IMR-90 (cell line): ENCODE data around the gene TBX3.

Experiments used
- BHLHE40 ChIP-seq: fragments of 150-350 bp; IDR thresholded peaks from 2 replicates; pipeline ENCODE4 v1.6.1; 2016; ENCODE audit warnings: mild to moderate bottlenecking, low read depth, low read length
- MAFK ChIP-seq: IDR thresholded peaks from 2 replicates; pipeline ENCODE4 v1.6.1; 2012; ENCODE audit warnings: low read depth, low read length, improper control_type of control experiment
- MAZ ChIP-seq: IDR thresholded peaks from 2 replicates; pipeline ENCODE4 v1.6.1; 2012; ENCODE audit warnings: low read depth, mild to moderate bottlenecking, low read length, improper control_type of control experiment, moderate library complexity, borderline replicate concordance
- POLR2A ChIP-seq: IDR thresholded peaks from 2 replicates; pipeline ENCODE4 v1.6.1; 2012; ENCODE audit warnings: mild to moderate bottlenecking, low read depth, low read length
- RCOR1 ChIP-seq: IDR thresholded peaks from 2 replicates; pipeline ENCODE4 v1.6.1; 2012; ENCODE audit warnings: mild to moderate bottlenecking, low read length, improper control_type of control experiment; ENCODE audit not compliant: insufficient replicate concordance
- RFX5 ChIP-seq: IDR thresholded peaks from 2 replicates; pipeline ENCODE4 v1.8.0; 2012; ENCODE audit warnings: low read depth, mild to moderate bottlenecking, low read length, moderate library complexity
- SMC3 ChIP-seq: fragments of 150-350 bp; IDR thresholded peaks from 2 replicates; pipeline ENCODE4 v1.6.1; 2016; ENCODE audit warnings: low read depth, mild to moderate bottlenecking, antibody characterized with exemption, low read length, moderate library complexity
- TF ChIP-seq, protein P1 (sequence below): conservative IDR thresholded peaks from 2 replicates; pipeline ENCODE4 v1.5.1; 2012; ENCODE audit warnings: mild to moderate bottlenecking, low read depth, low read length, improper control_type of control experiment

DNA sequence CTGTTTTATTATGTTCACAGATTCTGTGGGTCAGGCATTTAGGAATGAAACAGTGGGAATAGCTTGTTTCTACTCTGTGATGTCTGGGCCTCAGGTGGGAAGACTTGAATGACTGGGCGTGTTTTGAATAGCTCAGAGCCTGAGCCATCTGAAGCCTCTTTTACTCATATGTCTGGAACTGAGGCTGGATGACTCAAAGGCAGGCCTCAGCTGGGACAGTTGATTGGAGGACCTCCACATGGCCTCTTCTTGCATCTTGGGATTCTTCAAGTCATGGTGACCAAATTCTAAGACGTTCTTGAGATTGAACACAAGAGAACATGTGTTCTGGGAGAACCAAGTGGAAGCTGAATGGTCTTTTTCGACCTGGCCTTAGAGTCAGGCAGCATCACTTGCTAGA, 45.8 kb upstream of the TBX3 start:
- TF ChIP-seq POLR2A = no peak
- TF ChIP-seq, protein P1, sequence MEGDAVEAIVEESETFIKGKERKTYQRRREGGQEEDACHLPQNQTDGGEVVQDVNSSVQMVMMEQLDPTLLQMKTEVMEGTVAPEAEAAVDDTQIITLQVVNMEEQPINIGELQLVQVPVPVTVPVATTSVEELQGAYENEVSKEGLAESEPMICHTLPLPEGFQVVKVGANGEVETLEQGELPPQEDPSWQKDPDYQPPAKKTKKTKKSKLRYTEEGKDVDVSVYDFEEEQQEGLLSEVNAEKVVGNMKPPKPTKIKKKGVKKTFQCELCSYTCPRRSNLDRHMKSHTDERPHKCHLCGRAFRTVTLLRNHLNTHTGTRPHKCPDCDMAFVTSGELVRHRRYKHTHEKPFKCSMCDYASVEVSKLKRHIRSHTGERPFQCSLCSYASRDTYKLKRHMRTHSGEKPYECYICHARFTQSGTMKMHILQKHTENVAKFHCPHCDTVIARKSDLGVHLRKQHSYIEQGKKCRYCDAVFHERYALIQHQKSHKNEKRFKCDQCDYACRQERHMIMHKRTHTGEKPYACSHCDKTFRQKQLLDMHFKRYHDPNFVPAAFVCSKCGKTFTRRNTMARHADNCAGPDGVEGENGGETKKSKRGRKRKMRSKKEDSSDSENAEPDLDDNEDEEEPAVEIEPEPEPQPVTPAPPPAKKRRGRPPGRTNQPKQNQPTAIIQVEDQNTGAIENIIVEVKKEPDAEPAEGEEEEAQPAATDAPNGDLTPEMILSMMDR = no peak
- no peak for TF ChIP-seq SMC3
- TF ChIP-seq MAFK = no peak
- no peak for TF ChIP-seq MAZ
- TF ChIP-seq BHLHE40 = no peak
- TF ChIP-seq RCOR1 = no peak
- TF ChIP-seq RFX5 = no peak
